ENCODE data around the gene TRIM26.
"Not testable (repeated sequence)": the region's sequence is repeated elsewhere in the genome, so short reads cannot be mapped to it uniquely, and the experiment has no call there.

The TRIM26 gene

GRCh38 chr6:30172681-30173080, 40.5 kb downstream of the TRIM26 start:
- DNase-seq (ENCODE audit: extremely low read depth in 1 of 2, low read depth in 1 of 2): no peak

GRCh38 chr6:30171677-30172471, 41.3 kb downstream of the TRIM26 start:
- no peak for DNase-seq (ENCODE audit: extremely low read depth in 1 of 2, low read depth in 1 of 2)

DNA sequence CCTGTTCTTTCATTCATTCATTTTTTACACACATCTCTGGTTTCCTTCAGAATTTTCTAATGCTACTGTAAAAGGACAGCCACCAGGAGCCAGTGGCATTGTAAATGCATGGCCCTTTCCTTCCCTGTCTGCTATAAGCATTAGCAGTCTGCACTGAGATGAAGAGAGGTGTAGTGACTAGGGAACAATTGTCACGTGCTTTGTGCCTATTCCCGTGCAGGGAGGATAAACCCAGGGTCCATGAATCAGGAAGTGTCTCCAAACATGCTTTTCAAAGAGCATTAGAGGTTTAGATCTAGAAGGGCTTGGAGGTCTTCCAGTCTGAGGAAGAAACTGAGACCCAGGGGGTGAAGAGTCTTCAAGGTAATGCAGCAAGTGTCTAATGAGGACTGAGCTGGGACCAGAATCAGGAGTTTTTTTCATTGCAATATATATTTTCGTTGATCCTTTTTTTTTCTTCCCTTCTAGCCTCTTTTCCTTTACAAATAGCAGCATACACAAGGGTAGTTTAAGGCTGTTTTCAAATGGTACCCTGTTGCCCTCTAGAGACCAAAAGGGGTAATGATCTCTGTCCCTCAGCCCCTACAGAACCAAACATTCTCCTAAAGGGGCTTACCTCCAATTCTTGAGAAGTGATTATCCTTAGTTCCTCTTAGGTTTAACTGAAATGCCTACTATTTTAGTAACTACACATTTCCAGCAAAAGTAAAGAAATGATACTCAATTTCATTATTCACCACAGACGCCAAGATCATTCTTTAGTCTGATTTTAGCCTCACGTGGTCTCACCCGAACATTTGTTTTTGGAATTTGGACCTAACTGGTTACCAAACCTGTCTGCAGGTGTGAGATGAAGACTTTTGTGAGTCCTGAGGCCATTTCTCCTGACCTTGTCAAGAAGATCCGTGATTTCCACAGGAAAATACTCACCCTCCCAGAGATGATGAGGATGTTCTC, 43.3 kb downstream of the TRIM26 start:
- no peak for DNase-seq (ENCODE audit: extremely low read depth in 1 of 2, low read depth in 1 of 2)

GRCh38 chr6:30168741-30169140, 44.5 kb downstream of the TRIM26 start:
- DNase-seq (ENCODE audit: extremely low read depth in 1 of 2, low read depth in 1 of 2): no peak

- DNase-seq (ENCODE audit: extremely low read depth in 1 of 2, low read depth in 1 of 2): no peak
Observed at GRCh38 chr6:30167101-30167500, 46.1 kb downstream of the TRIM26 start.

DNA sequence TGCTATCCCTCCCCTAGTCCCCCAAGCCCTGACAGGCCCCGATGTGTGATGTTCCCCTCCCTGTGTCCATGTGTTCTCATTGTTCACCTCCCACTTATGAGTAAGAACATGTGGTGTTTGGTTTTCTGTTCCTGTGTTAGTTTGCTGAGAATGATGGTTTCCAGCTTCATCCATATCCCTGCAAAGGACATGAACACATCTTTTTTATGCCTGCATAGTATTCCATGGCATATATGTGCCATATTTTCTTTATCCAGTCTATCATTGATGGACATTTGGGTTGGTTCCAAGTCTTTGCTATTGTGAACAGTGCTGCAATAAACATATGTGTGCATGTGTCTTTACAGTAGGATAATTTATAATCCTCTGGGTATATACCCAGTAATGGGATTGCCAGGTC, 48.0 kb downstream of the TRIM26 start:
- not testable (repeated sequence) for DNase-seq (ENCODE audit: extremely low read depth in 1 of 2, low read depth in 1 of 2)

GRCh38 chr6:30164714-30165113, 48.5 kb downstream of the TRIM26 start:
- no peak for DNase-seq (ENCODE audit: extremely low read depth in 1 of 2, low read depth in 1 of 2)

GRCh38 chr6:30163918-30164654, 49.1 kb downstream of the TRIM26 start:
- no peak for DNase-seq (ENCODE audit: extremely low read depth in 1 of 2, low read depth in 1 of 2)

- DNase-seq (ENCODE audit: extremely low read depth in 1 of 2, low read depth in 1 of 2): no peak
Observed at GRCh38 chr6:30163090-30163917, 49.9 kb downstream of the TRIM26 start, which contains the start of gene TRIM15. Gene TRIM15 (plus strand): TSS chr6:30163546. CDS start chr6:30163685, 139 bp downstream.

DNA sequence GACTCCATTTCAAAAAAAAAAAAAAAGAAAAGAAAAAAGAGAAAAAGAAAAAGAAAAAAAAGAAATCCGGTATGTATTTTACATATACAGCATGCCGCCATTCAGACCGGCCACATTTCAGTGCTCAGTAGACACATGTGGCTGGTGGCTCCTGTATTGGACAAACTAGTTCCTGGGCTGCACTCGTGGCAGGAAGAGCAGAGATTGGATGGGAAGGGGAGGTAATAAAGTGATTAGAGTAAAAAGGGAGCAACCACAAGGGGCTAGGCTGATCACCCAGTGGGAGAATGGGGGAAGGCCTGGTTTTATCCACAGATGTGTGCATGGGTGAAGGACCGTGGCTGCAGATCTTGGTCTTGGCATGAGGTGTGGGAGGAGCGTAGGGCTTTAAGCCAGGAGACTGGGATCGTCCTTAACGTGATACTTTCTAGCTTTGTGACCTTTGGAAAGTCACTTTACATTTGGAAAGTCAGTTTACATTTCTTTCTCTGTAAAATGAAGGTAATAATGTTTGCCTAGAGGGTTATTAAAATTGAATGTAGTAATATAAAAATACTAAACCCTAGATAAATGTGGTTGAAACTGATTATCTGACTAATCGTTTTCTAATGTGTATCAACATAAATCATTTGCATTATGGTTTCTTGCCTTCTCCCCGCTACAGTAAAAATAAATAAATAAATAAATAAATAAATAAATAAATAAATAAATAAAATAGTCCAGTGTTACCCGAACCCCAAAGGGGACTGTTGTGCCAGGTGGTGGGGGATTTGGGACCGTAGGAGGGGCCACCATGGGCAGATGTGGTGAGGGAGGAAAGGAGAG, 50.7 kb downstream of the TRIM26 start:
- DNase-seq (ENCODE audit: extremely low read depth in 1 of 2, low read depth in 1 of 2): no peak

DNA sequence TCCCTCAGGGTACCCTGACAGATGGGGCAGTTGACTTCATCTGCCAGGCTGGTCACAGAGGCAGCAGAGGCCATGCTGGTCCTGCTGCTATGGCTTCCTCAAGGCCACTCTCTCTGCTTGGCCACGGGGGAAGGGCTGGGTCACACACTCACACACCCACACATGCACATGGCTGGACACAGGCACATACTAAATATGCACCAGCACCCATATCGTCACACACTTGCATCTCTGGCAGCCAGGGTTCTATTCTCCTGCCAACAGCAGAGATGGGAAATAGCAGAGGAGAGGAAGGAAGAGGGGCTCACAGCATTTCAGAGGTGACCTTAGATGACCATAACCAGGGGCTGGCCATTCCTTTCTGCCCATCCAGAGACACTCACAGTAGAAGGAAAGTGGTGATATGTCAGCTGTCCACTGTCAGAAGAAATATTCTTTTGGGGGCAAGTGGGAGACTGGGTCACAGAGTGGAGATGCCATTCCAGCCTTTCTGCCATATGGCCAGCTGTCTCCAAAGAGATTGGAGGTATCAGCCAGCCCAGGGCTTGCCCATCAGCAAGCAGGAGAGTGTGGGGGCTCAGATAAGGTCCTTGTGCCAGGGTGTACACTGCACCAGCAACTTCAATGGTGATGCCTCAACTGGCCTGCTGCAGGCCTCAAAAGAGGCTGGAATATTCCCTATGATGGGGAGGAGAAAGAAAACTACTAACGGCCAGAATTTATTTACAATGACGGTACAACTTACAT, 52.2 kb downstream of the TRIM26 start, which contains the start of gene TRIM10:
Gene TRIM10, minus strand, starts transcription at position 427 of the 747 bp plus-strand sequence. Its CDS starts 353 bp downstream, at position 74.
- no peak for DNase-seq (ENCODE audit: extremely low read depth in 1 of 2, low read depth in 1 of 2)

DNA sequence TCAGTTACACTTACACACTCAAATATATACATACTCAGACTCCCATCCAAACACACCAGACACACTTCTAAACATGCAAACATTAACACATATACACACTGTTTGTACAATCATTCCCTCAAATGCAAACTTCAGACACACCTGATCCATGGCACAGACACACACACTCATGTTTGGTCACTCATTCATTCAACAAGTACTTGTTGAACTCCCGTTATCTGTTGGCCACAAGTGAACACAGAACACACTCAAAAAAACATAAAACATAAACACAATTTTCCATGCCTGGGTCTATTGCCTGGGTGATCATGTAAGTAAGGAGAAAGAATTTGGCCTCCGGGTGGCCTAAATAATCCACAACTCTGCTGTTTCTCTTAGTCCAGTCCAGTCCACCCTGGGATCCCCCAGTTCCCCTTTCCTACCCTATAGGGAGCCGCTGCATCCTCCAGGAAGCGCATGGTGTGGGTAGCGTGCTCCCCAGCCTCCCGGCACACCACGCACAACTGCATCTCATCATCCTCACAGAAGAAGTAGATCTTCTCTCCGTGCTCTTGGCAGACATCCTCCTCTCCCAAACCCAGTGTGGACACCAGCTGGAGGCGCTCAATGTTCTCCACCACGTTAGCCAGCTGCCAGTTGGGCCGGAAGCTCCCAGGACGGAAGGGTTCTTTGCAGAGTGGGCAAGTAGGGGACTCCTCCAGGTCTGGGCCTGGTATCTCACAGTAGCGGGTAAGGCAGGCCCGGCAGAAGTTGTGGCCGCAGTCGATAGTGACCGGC, 53.0 kb downstream of the TRIM26 start:
- no peak for DNase-seq (ENCODE audit: extremely low read depth in 1 of 2, low read depth in 1 of 2)

GRCh38 chr6:30158475-30159040, 54.6 kb downstream of the TRIM26 start:
- no peak for DNase-seq (ENCODE audit: extremely low read depth in 1 of 2, low read depth in 1 of 2)

DNA sequence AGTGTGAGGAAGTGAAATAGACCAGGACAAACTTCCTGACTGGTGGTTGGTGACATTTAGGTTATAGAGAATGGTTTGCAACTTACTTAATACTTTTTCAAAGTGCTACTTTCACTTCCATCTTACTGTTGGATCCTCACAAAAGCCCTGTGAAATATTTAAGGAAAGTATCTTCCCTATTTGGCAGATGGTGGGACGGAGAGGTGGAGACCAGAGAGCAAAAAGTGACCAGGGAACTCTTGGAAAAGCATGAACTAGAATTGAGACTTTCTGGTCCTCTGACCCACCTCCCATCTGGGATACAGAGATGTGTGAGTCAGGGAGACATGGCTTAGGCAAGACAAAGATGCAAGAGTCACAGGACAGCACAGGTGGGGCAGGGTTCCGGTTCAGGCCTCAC, 55.2 kb downstream of the TRIM26 start:
- no peak for DNase-seq (ENCODE audit: extremely low read depth in 1 of 2, low read depth in 1 of 2)

DNA sequence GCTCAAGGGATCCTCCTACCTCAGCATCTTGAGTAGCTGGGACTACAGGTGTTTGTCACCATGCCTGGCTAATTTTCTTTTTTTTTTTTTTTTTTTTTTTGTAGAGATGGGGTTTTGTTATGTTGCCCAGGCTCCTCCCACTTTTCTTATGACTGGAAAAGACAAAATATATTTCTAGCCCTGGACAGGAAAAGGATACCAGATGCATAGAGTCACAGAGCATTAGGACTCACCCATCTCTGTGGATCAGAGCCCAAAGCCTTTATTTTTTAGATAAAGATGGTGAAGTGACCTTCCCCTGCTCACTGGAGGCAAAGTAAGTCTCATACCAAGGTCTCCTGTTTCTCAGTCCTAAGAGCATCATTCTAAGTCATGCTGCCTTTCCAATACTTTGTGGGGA, 55.6 kb downstream of the TRIM26 start:
- no peak for DNase-seq (ENCODE audit: extremely low read depth in 1 of 2, low read depth in 1 of 2)

- no peak for DNase-seq (ENCODE audit: extremely low read depth in 1 of 2, low read depth in 1 of 2)
Observed at GRCh38 chr6:30156774-30157173, 56.4 kb downstream of the TRIM26 start.

DNA sequence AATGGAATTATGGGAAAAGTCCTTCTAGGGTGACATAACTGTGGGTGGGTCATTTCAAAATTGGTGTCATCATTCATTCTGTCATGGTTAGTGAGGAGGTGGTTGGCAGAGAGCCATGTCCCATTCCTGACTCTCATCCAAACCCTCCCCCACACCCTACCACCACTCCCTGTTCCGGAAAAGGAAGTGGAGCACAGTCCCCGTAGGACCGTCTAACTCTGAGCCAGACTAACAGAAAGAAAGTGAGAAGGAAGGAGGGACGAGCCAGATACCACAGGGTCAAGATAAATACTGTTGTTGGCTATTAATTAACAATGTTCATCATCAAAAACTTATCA, 57.0 kb downstream of the TRIM26 start:
- DNase-seq (ENCODE audit: extremely low read depth in 1 of 2, low read depth in 1 of 2): no peak

Data from activated CD8-positive, alpha-beta memory T cell treated with anti-CD3 and anti-CD28 coated beads for 1 hour (primary cell).